IMR-90 (cell line): Measurements from ENCODE around the gene OXNAD1. TPM values are rescaled to one million over a fixed set of nuclear protein-coding genes. Genes with fewer than 3 reads are reported as not detected.

ENCODE experiments used
- ATAC-seq: fragments of 200-7000 bp; cut with Tn5 transposase; 2 replicates; pipeline ENCODE4 v1.9.1; 2020; ENCODE audit warnings: low read depth, mild to moderate bottlenecking, moderate library complexity
- BruUV-seq: library from RNA; stranded (reverse); fragments of 400-500 nt; replicated peaks from 2 replicates; lab custom pipeline; 2021; lab: Mats Ljungman, UMichigan
- CTCF ChIA-PET: fragments of 300-600 bp; formaldehyde crosslinking; extraction: SDS; loops from one replicate; lab custom pipeline; 2021; ENCODE audit warnings: antibody characterized with exemption; lab: Yijun Ruan, JAX
- POLR2A ChIA-PET: fragments of 300-600 bp; sonication (Branson Sonifier 250); formaldehyde crosslinking; loops from one replicate; lab custom pipeline; 2022; ENCODE audit warnings: antibody characterized with exemption; ENCODE audit not compliant: unreplicated experiment; lab: Charles Lee
- DNase-seq: peaks from one replicate; pipeline ENCODE4 v3.0.0; 2013
- H2AFZ ChIP-seq: replicated peaks from 2 replicates; pipeline ENCODE3; 2013; ENCODE audit warnings: low read length, mild to moderate bottlenecking; ENCODE audit not compliant: poor library complexity
- H2AK5ac ChIP-seq: 2 replicates; pipeline ENCODE4 v1.6.1; 2013; ENCODE audit warnings: low read depth, low read length, inconsistent platforms
- H2AK9ac ChIP-seq: replicated peaks from 2 replicates; pipeline ENCODE3; 2013; ENCODE audit warnings: mild to moderate bottlenecking, low read depth, low read length, moderate library complexity; ENCODE audit not compliant: poor library complexity
- H2BK120ac ChIP-seq: 2 replicates; pipeline ENCODE4 v1.6.1; 2013; ENCODE audit warnings: low read depth, low read length, inconsistent platforms
- H2BK15ac ChIP-seq: 3 replicates; pipeline ENCODE4 v1.6.1; 2013; ENCODE audit warnings: low read depth, low read length, inconsistent platforms
- H2BK20ac ChIP-seq: 2 replicates; pipeline ENCODE4 v1.6.1; 2013; ENCODE audit warnings: low read depth, mild to moderate bottlenecking, inconsistent platforms, low read length, moderate library complexity
- H2BK5ac ChIP-seq: 2 replicates; pipeline ENCODE4 v1.6.1; 2013; ENCODE audit warnings: mild to moderate bottlenecking, low read depth, low read length, inconsistent platforms; ENCODE audit not compliant: poor library complexity, severe bottlenecking
- H3K14ac ChIP-seq: replicated peaks from 2 replicates; pipeline ENCODE4 v1.6.1; 2013; ENCODE audit warnings: low read depth, low read length, inconsistent platforms
- H3K18ac ChIP-seq: 2 replicates; pipeline ENCODE4 v1.6.1; 2013; ENCODE audit warnings: low read depth, low read length, control low read depth
- H3K23ac ChIP-seq: 2 replicates; pipeline ENCODE4 v1.6.1; 2013; ENCODE audit warnings: low read depth, low read length, inconsistent platforms
- H3K27ac ChIP-seq: 2 replicates; pipeline ENCODE4 v1.5.1; 2013; ENCODE audit warnings: mild to moderate bottlenecking, control low read depth, low read length; ENCODE audit not compliant: insufficient read depth
- H3K27me3 ChIP-seq: 2 replicates; pipeline ENCODE4 v1.6.1; 2013; ENCODE audit warnings: low read length; ENCODE audit not compliant: control insufficient read depth, insufficient read depth
- H3K36me3 ChIP-seq: 2 replicates; pipeline ENCODE4 v1.6.1; 2013; ENCODE audit warnings: low read length, mixed read lengths; ENCODE audit not compliant: control insufficient read depth, insufficient read depth
- H3K4ac ChIP-seq: 2 replicates; pipeline ENCODE4 v1.6.1; 2013; ENCODE audit warnings: low read depth, low read length, inconsistent platforms
- H3K4me1 ChIP-seq: 2 replicates; pipeline ENCODE4 v1.6.1; 2013; ENCODE audit warnings: low read length, mixed read lengths; ENCODE audit not compliant: control insufficient read depth, insufficient read depth
- H3K4me2 ChIP-seq: 2 replicates; pipeline ENCODE4 v1.6.1; 2013; ENCODE audit warnings: low read depth, mild to moderate bottlenecking, control low read depth, low read length, moderate library complexity
- H3K4me3 ChIP-seq: 2 replicates; pipeline ENCODE4 v1.5.1; 2013; ENCODE audit warnings: low read depth, mild to moderate bottlenecking, control low read depth, low read length, moderate library complexity; ENCODE audit not compliant: insufficient read depth
- H3K56ac ChIP-seq: 2 replicates; pipeline ENCODE4 v1.6.1; 2013; ENCODE audit warnings: low read length, inconsistent platforms; ENCODE audit not compliant: insufficient read depth; ENCODE audit errors: extremely low read depth
- H3K79me1 ChIP-seq, 2 experiments: 2 replicates each; pipeline ENCODE4 v1.6.1; 2013; ENCODE audit warnings: low read length in 2 of 2, inconsistent platforms in 1 of 2, low read depth in 1 of 2
- H3K9ac ChIP-seq: 2 replicates; pipeline ENCODE4 v1.6.1; 2013; ENCODE audit warnings: low read depth, low read length, control low read depth
- H3K9me1 ChIP-seq: 2 replicates; pipeline ENCODE4 v1.6.1; 2013; ENCODE audit warnings: low read length, inconsistent platforms; ENCODE audit not compliant: insufficient read depth
- H3K9me3 ChIP-seq: 2 replicates; pipeline ENCODE4 v1.6.1; 2013; ENCODE audit warnings: low read length; ENCODE audit not compliant: control insufficient read depth, insufficient read depth
- H4K20me1 ChIP-seq: 2 replicates; pipeline ENCODE4 v1.6.1; 2013; ENCODE audit warnings: low read length, inconsistent platforms; ENCODE audit not compliant: insufficient read depth
- H4K5ac ChIP-seq: 2 replicates; pipeline ENCODE4 v1.6.1; 2013; ENCODE audit warnings: mild to moderate bottlenecking, low read depth, low read length, control low read depth
- H4K8ac ChIP-seq, 2 experiments: 2 replicates each; pipeline ENCODE4 v1.6.1; 2013; ENCODE audit warnings: low read depth in 2 of 2, low read length in 2 of 2, control low read depth in 1 of 2, inconsistent platforms in 1 of 2
- H4K91ac ChIP-seq: 2 replicates; pipeline ENCODE4 v1.6.1; 2013; ENCODE audit warnings: low read depth, low read length, inconsistent platforms; ENCODE audit not compliant: insufficient read depth
- BHLHE40 ChIP-seq: fragments of 150-350 bp; IDR thresholded peaks from 2 replicates; pipeline ENCODE4 v1.6.1; 2016; ENCODE audit warnings: mild to moderate bottlenecking, low read depth, low read length
- CEBPB ChIP-seq: IDR thresholded peaks from 2 replicates; pipeline ENCODE4 v1.6.1; 2012; ENCODE audit warnings: low read depth, low read length, improper control_type of control experiment
- CHD1 ChIP-seq: IDR thresholded peaks from 2 replicates; pipeline ENCODE4 v1.6.1; 2012; ENCODE audit warnings: low read depth, low read length, improper control_type of control experiment
- FOS ChIP-seq: fragments of 150-350 bp; IDR thresholded peaks from 2 replicates; pipeline ENCODE4 v1.6.1; 2016; ENCODE audit warnings: low read depth, low read length
- MAFK ChIP-seq: IDR thresholded peaks from 2 replicates; pipeline ENCODE4 v1.6.1; 2012; ENCODE audit warnings: low read depth, low read length, improper control_type of control experiment
- MAZ ChIP-seq: IDR thresholded peaks from 2 replicates; pipeline ENCODE4 v1.6.1; 2012; ENCODE audit warnings: low read depth, mild to moderate bottlenecking, low read length, improper control_type of control experiment, moderate library complexity, borderline replicate concordance
- MXI1 ChIP-seq: IDR thresholded peaks from 2 replicates; pipeline ENCODE4 v1.6.1; 2012; ENCODE audit warnings: low read depth, mild to moderate bottlenecking, low read length, moderate library complexity, borderline replicate concordance
- NFE2L2 ChIP-seq: fragments of 150-350 bp; IDR thresholded peaks from 2 replicates; pipeline ENCODE4 v1.6.1; 2016; ENCODE audit warnings: low read depth, mild to moderate bottlenecking, low read length
- POLR2A ChIP-seq: IDR thresholded peaks from 2 replicates; pipeline ENCODE4 v1.6.1; 2012; ENCODE audit warnings: mild to moderate bottlenecking, low read depth, low read length
- RAD21 ChIP-seq: IDR thresholded peaks from 2 replicates; pipeline ENCODE4 v1.6.1; 2012; ENCODE audit warnings: low read length, improper control_type of control experiment
- RCOR1 ChIP-seq: IDR thresholded peaks from 2 replicates; pipeline ENCODE4 v1.6.1; 2012; ENCODE audit warnings: mild to moderate bottlenecking, low read length, improper control_type of control experiment; ENCODE audit not compliant: insufficient replicate concordance
- RFX5 ChIP-seq: IDR thresholded peaks from 2 replicates; pipeline ENCODE4 v1.8.0; 2012; ENCODE audit warnings: low read depth, mild to moderate bottlenecking, low read length, moderate library complexity
- SMC3 ChIP-seq: fragments of 150-350 bp; IDR thresholded peaks from 2 replicates; pipeline ENCODE4 v1.6.1; 2016; ENCODE audit warnings: low read depth, mild to moderate bottlenecking, antibody characterized with exemption, low read length, moderate library complexity
- USF2 ChIP-seq: fragments of 150-350 bp; IDR thresholded peaks from 2 replicates; pipeline ENCODE4 v1.6.1; 2017; ENCODE audit warnings: mild to moderate bottlenecking, antibody characterized with exemption, low read length, low read depth
- WGBS, 2 experiments: methylation state at CpG; one replicate each; pipeline versions ENCODE4 v1.1.5 to v1.1.7; 2013; ENCODE audit warnings: missing lambda C conversion rate in 2 of 2; ENCODE audit not compliant: insufficient read length in 1 of 2; ENCODE audit errors: extremely low coverage in 2 of 2; 5-methylcytosine and 5-hydroxymethylcytosine counted together
- dilution Hi-C: fragments of 300-500 bp; cut with HindIII; formaldehyde crosslinking; loops from one replicate; pipeline ENCODE4 v1.14.3; 2018; ENCODE audit warnings: low sequenced_read_pairs; ENCODE audit not compliant: unreplicated experiment
- in situ Hi-C: fragments of 300-500 bp; cut with MboI; formaldehyde crosslinking; loops from 3 replicates; pipeline ENCODE4 v1.14.3; 2019; ENCODE audit warnings: low sequenced_read_pairs, inconsistent platforms, mixed read lengths
- intact Hi-C: fragments of 100-400 bp; cut with micrococcal nuclease; formaldehyde crosslinking; loops from 2 replicates; pipeline ENCODE4 v1.10.0; 2022
- polyA plus RNA-seq, 3 experiments: library from polyadenylated mRNA; depleted of rRNA; stranded (reverse); fragments of >200 nt; gene quantifications; 2 replicates each; pipeline ENCODE4 v1.2.3, GENCODE V29; 2012; ENCODE audit warnings: low replicate concordance in 1 of 3
- total RNA-seq: library from RNA; depleted of rRNA; stranded (reverse); fragments of >200 nt; gene quantifications from 2 replicates; pipeline ENCODE4 v1.2.3, GENCODE V29; 2012

The OXNAD1 gene
- total and polyA plus RNA-seq, 2 of the 4 experiments (the other 2 are of a cell fraction), result 6.2 to 11.3 TPM

GRCh38 chr3:16350597-16351318, 85.7 kb downstream of the OXNAD1 start (continued):
- TF ChIP-seq FOS (no peak), MXI1 (no peak), RAD21 (no peak), POLR2A (no peak), RCOR1 (no peak), MAFK (no peak)

- Histone ChIP-seq H2BK5ac (no peak overlapping the region), H2AK9ac (no peak overlapping the region), H2AFZ (no peak overlapping the region), H3K9ac (no peak overlapping the region), H2BK120ac (no peak overlapping the region), H4K91ac (no peak overlapping the region), H3K56ac (no peak overlapping the region), H3K4ac (no peak overlapping the region), H3K9me1 (peaks cover 13% of the 10 kb centered on the region; the same call in 1 of the 2 replicates), H3K4me1 (peaks cover 8% of the 10 kb centered on the region), H3K23ac (no peak overlapping the region), H4K5ac (no peak overlapping the region), H3K18ac (no peak overlapping the region), H3K36me3 (peaks cover 40% of the 10 kb centered on the region), H3K79me1 (peaks cover 6 to 31% of the 10 kb centered on the region in 2 experiments; a peak in 3 of 4 replicates), H4K8ac (no peak overlapping the region), H3K4me3 (no peak overlapping the region), H3K9me3 (no peaks in the 10 kb centered on the region), H3K4me2 (no peak overlapping the region), H3K27me3 (no peaks in the 10 kb centered on the region), H3K27ac (no peak overlapping the region), H2BK20ac (no peak overlapping the region), H2BK15ac (no peak overlapping the region), H2AK5ac (no peak overlapping the region), H4K20me1 (peaks cover 5% of the 10 kb centered on the region; the same call in 1 of the 2 replicates), H3K14ac (no peak overlapping the region)
- no TSS peak for BruUV-seq
- ChIA-PET CTCF (no interaction called here), POLR2A (no interaction called here)
- WGBS, 2 experiments, result no CpG with 5 or more reads among the region's 2 CpGs
- no peak for ATAC-seq
- intact Hi-C loops (no loop called here), in situ Hi-C loops (no loop called here), dilution Hi-C loops (no loop called here)
- no peak for DNase-seq
- TF ChIP-seq CHD1 (no peak), USF2 (no peak), BHLHE40 (no peak), POLR2A (no peak), RAD21 (no peak), MXI1 (no peak), NFE2L2 (no peak), SMC3 (no peak), RCOR1 (no peak), MAFK (no peak), MAZ (no peak), RFX5 (no peak), CEBPB (no peak), FOS (no peak)
Observed at GRCh38 chr3:16352428-16352827, 87.4 kb downstream of the OXNAD1 start.
